Measurements from ENCODE around the gene PLCXD3.
"Not testable (repeated sequence)": the region's sequence is repeated elsewhere in the genome, so short reads cannot be mapped to it uniquely, and the experiment has no call there.

PLCXD3 gene

GRCh38 chr5:41493490-41494126 lies 16.8 kb downstream of the PLCXD3 start:
- DNase-seq (ENCODE audit: extremely low read depth in 1 of 2, low read depth in 1 of 2) = not testable (repeated sequence)

DNA sequence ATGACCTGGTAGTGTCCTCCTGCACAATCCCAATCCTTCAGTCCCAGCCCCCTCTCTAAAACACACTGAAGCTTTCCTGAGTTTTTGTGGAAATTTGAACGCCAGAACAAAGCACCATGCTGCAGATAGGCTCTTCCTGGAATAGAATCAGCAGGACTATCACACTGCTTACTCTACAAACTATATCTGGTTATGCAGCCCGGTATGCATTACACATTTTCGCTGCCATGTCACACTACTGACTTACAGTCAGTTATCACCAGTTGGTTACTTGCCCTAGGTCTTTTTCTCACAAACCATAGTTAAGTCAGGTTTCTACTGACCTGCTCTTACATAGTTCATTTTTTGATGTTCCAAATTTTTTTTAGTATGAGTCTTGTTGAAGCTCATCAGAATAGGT lies 24.9 kb downstream of the PLCXD3 start:
- no peak for DNase-seq (ENCODE audit: extremely low read depth in 1 of 2, low read depth in 1 of 2)

GRCh38 chr5:41482715-41483114 lies 27.7 kb downstream of the PLCXD3 start:
- DNase-seq (ENCODE audit: extremely low read depth in 1 of 2, low read depth in 1 of 2) = no peak

DNA sequence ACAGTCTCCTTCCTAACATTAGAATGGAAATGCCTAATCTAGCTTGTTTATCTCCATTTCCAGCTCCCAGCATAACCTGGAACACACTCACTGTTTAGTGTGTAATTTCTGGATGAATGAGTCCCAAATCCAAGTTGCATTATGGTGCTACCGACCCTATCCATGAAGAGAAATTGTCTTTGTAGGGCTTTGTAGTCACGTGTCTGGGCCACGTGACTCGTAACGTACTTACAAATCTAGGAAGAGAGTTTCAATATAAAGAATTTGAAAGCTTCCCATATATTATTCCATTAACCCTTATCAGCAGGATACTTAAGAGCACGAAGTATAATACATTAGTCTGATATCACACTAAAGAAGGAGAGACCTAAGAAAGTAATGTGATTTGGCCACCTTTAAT lies 28.2 kb downstream of the PLCXD3 start:
- DNase-seq (ENCODE audit: extremely low read depth in 1 of 2, low read depth in 1 of 2) = no peak

GRCh38 chr5:41471571-41472208 lies 38.7 kb downstream of the PLCXD3 start:
- DNase-seq (ENCODE audit: extremely low read depth in 1 of 2, low read depth in 1 of 2) = not testable (repeated sequence)

- no peak for DNase-seq (ENCODE audit: extremely low read depth in 1 of 2, low read depth in 1 of 2)
Measured at GRCh38 chr5:41465493-41466171, 44.8 kb downstream of the PLCXD3 start.

GRCh38 chr5:41459557-41459956 lies 50.8 kb downstream of the PLCXD3 start:
- DNase-seq (ENCODE audit: extremely low read depth in 1 of 2, low read depth in 1 of 2) = no peak

- DNase-seq (ENCODE audit: extremely low read depth in 1 of 2, low read depth in 1 of 2) = no peak
Measured at GRCh38 chr5:41457094-41457493, 53.3 kb downstream of the PLCXD3 start.

GRCh38 chr5:41452506-41452905 lies 57.9 kb downstream of the PLCXD3 start:
- DNase-seq (ENCODE audit: extremely low read depth in 1 of 2, low read depth in 1 of 2) = no peak

- no peak for DNase-seq (ENCODE audit: extremely low read depth in 1 of 2, low read depth in 1 of 2)
Measured at GRCh38 chr5:41447650-41448510, 62.5 kb downstream of the PLCXD3 start.

GRCh38 chr5:41445937-41446563 lies 64.4 kb downstream of the PLCXD3 start:
- DNase-seq (ENCODE audit: extremely low read depth in 1 of 2, low read depth in 1 of 2) = no peak

- no peak for DNase-seq (ENCODE audit: extremely low read depth in 1 of 2, low read depth in 1 of 2)
Measured at GRCh38 chr5:41435276-41435675, 75.1 kb downstream of the PLCXD3 start.

GRCh38 chr5:41433552-41434181 lies 76.7 kb downstream of the PLCXD3 start:
- no peak for DNase-seq (ENCODE audit: extremely low read depth in 1 of 2, low read depth in 1 of 2)

DNA sequence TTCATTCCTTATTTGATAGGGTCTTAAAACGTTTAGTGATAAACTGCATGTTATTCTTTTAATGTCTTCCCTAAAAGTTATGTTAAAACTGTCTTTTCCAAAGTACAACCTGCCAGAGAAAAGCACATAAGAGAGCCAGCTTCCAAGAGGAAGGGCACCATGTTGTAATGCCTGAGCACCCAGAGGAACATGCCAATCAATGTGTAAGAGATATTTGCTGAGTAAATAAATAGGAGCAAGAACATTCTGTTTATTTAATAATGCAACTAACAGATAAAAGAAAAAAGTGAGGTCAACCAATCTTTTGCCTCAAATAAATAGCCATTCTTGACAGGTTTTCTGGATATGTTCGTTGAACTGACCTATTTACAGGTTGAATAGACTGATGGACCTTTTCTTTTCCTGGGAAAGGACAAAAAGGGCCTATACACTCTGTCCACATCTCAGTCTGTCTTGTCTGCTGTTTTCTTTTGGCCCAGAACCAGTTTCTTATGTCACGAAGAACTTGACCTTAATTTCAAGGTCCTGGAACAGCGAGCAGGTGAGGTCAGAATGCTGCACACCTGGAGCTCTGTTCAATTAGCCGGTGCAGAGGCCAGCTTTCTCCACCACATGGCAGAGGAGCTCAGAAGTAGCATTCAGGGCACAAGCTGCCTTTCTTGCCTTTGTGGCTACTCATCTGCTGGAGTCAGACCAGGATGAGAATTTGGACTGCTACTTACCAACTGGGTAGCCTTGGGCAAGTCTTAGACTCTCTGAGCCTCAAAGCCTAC lies 77.7 kb downstream of the PLCXD3 start:
- DNase-seq (ENCODE audit: extremely low read depth in 1 of 2, low read depth in 1 of 2) = no peak

DNA sequence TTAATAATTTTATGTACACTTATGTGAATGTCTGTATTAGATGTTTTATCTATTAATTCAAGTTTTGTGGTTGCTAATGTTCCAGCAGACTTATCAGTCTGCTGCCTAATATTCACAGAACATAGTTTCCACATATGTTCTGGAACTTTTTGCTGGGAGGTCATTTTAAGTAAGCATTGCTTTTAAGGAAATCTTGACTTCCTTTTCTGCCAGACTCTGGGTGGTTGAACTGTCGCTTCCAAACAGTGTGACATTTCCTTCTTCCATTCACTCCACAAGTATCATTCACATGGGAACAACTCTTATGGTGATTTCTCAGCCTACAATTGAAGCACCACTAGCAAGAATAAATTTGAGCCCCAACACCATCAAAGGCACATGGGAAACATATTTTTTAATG lies 82.9 kb downstream of the PLCXD3 start:
- DNase-seq (ENCODE audit: extremely low read depth in 1 of 2, low read depth in 1 of 2) = no peak

- no peak for DNase-seq (ENCODE audit: extremely low read depth in 1 of 2, low read depth in 1 of 2)
Measured at GRCh38 chr5:41425736-41426135, 84.7 kb downstream of the PLCXD3 start.

GRCh38 chr5:41420492-41421067 lies 89.8 kb downstream of the PLCXD3 start:
- no peak for DNase-seq (ENCODE audit: extremely low read depth in 1 of 2, low read depth in 1 of 2)

- DNase-seq (ENCODE audit: extremely low read depth in 1 of 2, low read depth in 1 of 2) = no peak
Measured at GRCh38 chr5:41418220-41419031, 92.0 kb downstream of the PLCXD3 start.

Measured in stimulated activated CD8-positive, alpha-beta memory T cell treated with anti-CD3 and anti-CD28 coated beads, Interleukin-7, amount 100 ng/mL, for 48 hours (primary cell).